Right forelimb (tissue), 1 donor: ENCODE measurements around the gene NMNAT1.
"Not testable (repeated sequence)": the region's sequence is repeated elsewhere in the genome, so short reads cannot be mapped to it uniquely, and the experiment has no call there.

Experiments
- DNase-seq: peaks from one replicate; pipeline ENCODE4 v3.0.0-alpha.2; 2018

Gene NMNAT1

GRCh38 chr1:10020678-10021077 is 77.4 kb downstream of the NMNAT1 start:
- DNase-seq = not testable (repeated sequence)

- DNase-seq = not testable (repeated sequence)
Observed at GRCh38 chr1:10021992-10022391, 78.7 kb downstream of the NMNAT1 start.

- no peak for DNase-seq
Observed at GRCh38 chr1:10022656-10023055, 79.4 kb downstream of the NMNAT1 start.

- DNase-seq = no peak
Observed at GRCh38 chr1:10025354-10025753, 82.1 kb downstream of the NMNAT1 start.

- no peak for DNase-seq
Observed at GRCh38 chr1:10027027-10027426, 83.8 kb downstream of the NMNAT1 start.

- DNase-seq = not testable (repeated sequence)
Observed at GRCh38 chr1:10028956-10029500, 85.8 kb downstream of the NMNAT1 start.

GRCh38 chr1:10031461-10031860 is 88.2 kb downstream of the NMNAT1 start:
- no peak for DNase-seq

- peak; percentile 99 for DNase-seq
Observed at GRCh38 chr1:10032590-10033358, 89.5 kb downstream of the NMNAT1 start, which contains the start of gene UBE4B. Gene UBE4B (plus strand): TSS chr1:10032958. CDS start chr1:10033671, 713 bp downstream.

GRCh38 chr1:10033359-10033845 is 90.1 kb downstream of the NMNAT1 start:
- no peak for DNase-seq
